ENCODE results near the gene EGFR.

Gene EGFR

DNA sequence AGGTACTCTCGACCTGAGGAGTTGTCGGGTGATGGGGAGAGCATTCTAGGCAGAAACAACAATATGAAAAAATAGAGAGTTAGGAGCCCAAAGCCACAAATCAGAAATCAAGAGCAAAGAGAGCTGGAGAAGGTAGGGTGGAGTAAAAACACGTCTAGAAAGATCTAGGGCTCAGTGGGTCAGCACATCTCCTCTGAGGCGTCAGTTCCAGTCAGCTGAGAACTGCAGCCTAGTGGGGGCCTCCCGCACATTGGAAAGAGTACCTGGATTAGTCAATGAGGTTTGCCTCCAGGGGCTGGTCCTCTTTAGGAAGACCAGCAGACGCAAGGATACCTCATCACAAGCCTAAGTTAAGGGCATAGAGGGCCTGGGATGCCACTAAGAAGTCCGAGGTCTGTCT, 233.1 kb downstream of the EGFR start:
- Histone ChIP-seq H3K4me1 (ENCODE audit: control insufficient read depth in 1 of 2, insufficient read depth in 2 of 2, low read length in 2 of 2) (peaks cover 0 to 5% of the 10 kb centered on the region in 2 donors), H3K36me3 (ENCODE audit: control insufficient read depth in 1 of 2, insufficient read depth in 2 of 2, low read length in 2 of 2) (no peaks in the 10 kb centered on the region), H3K27me3 (ENCODE audit: low read depth, low read length) (no peaks in the 10 kb centered on the region), H3K27ac (ENCODE audit: low read length) (no peak overlapping the region), H3K4me3 (ENCODE audit: low read depth in 1 of 2, low read length in 2 of 2) (no peak overlapping the region), H3K9me3 (ENCODE audit: control insufficient read depth in 1 of 2, low read length in 2 of 2) (no peaks in the 10 kb centered on the region)

DNA sequence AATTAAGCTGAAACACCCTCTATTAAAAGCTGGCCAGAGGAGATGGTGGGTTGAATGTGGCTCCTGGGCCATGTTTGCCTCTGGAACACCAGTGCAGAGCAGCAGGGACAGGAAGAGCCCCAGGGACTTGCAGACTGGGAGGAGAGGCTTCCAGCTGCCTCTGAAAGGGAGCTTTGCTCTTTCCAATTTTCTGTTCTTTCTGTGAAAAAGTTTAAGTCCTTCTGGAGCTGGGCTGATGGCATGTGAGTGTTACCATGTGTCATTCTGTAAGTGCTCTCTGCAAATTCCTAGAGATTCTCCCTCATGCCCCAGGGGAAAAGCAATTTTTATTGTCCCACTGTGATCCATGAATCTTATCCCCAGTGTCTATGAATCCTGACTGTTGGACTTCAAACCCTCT, 233.6 kb downstream of the EGFR start:
- no peak overlapping the region for H3K27ac ChIP-seq (ENCODE audit: low read length)
- peaks cover 0 to 5% of the 10 kb centered on the region in 2 donors for H3K4me1 ChIP-seq (ENCODE audit: control insufficient read depth in 1 of 2, insufficient read depth in 2 of 2, low read length in 2 of 2)
- H3K4me3 ChIP-seq (ENCODE audit: low read depth in 1 of 2, low read length in 2 of 2), result no peak overlapping the region
- no peaks in the 10 kb centered on the region for H3K9me3 ChIP-seq (ENCODE audit: control insufficient read depth in 1 of 2, low read length in 2 of 2)
- H3K36me3 ChIP-seq (ENCODE audit: control insufficient read depth in 1 of 2, insufficient read depth in 2 of 2, low read length in 2 of 2), result no peaks in the 10 kb centered on the region
- H3K27me3 ChIP-seq (ENCODE audit: low read depth, low read length), result no peaks in the 10 kb centered on the region

DNA sequence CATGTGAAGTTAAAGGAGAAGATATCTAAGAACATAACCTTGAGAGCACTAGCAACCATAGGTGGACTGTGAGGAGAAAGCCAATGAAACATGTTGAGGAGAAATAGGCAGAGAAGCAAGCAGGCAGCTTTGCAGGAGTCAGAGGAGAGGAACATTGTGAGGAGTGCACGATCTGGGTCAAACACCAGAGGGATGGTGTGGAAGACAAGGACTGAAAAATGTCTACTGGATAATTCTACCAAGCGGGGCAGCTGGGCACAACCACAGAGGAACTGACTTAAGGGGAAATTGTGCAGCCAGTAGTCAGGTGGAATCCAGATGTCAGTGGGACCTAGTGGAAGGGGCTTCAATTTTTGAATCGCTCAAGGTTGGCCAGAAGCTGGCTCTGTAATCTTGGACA, 234.4 kb downstream of the EGFR start:
- Histone ChIP-seq H3K4me3 (ENCODE audit: low read depth in 1 of 2, low read length in 2 of 2) (no peak overlapping the region), H3K27ac (ENCODE audit: low read length) (no peak overlapping the region), H3K4me1 (ENCODE audit: control insufficient read depth in 1 of 2, insufficient read depth in 2 of 2, low read length in 2 of 2) (peaks cover 0 to 5% of the 10 kb centered on the region in 2 donors), H3K36me3 (ENCODE audit: control insufficient read depth in 1 of 2, insufficient read depth in 2 of 2, low read length in 2 of 2) (no peaks in the 10 kb centered on the region), H3K27me3 (ENCODE audit: low read depth, low read length) (no peaks in the 10 kb centered on the region), H3K9me3 (ENCODE audit: control insufficient read depth in 1 of 2, low read length in 2 of 2) (no peaks in the 10 kb centered on the region)

DNA sequence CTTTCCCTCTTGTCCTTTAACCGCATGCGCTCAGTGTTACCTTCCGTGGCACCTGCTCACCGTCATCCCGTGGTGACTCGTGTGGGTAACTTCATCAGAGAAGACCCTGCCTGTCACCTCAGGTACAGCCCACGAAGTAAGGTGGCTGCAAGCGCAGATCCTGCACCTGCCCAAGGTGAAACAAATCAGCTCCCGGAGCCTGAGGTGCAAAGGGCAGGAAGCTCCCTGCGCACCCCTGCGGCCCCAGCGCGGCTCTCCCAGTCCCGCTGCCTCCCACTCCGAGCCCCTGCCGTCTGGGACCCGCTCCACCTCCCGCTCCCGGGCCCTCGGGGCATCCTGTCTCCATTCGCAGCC, 235.4 kb downstream of the EGFR start:
- H3K9me3 ChIP-seq (ENCODE audit: control insufficient read depth in 1 of 2, low read length in 2 of 2), result no peaks in the 10 kb centered on the region
- H3K27me3 ChIP-seq (ENCODE audit: low read depth, low read length), result no peaks in the 10 kb centered on the region
- H3K4me3 ChIP-seq (ENCODE audit: low read depth in 1 of 2, low read length in 2 of 2), result peak overlapping the region in 1 of 2 donors; percentile 74
- H3K36me3 ChIP-seq (ENCODE audit: control insufficient read depth in 1 of 2, insufficient read depth in 2 of 2, low read length in 2 of 2), result no peaks in the 10 kb centered on the region
- H3K4me1 ChIP-seq (ENCODE audit: control insufficient read depth in 1 of 2, insufficient read depth in 2 of 2, low read length in 2 of 2), result peaks cover 0 to 5% of the 10 kb centered on the region in 2 donors
- no peak overlapping the region for H3K27ac ChIP-seq (ENCODE audit: low read length)

DNA sequence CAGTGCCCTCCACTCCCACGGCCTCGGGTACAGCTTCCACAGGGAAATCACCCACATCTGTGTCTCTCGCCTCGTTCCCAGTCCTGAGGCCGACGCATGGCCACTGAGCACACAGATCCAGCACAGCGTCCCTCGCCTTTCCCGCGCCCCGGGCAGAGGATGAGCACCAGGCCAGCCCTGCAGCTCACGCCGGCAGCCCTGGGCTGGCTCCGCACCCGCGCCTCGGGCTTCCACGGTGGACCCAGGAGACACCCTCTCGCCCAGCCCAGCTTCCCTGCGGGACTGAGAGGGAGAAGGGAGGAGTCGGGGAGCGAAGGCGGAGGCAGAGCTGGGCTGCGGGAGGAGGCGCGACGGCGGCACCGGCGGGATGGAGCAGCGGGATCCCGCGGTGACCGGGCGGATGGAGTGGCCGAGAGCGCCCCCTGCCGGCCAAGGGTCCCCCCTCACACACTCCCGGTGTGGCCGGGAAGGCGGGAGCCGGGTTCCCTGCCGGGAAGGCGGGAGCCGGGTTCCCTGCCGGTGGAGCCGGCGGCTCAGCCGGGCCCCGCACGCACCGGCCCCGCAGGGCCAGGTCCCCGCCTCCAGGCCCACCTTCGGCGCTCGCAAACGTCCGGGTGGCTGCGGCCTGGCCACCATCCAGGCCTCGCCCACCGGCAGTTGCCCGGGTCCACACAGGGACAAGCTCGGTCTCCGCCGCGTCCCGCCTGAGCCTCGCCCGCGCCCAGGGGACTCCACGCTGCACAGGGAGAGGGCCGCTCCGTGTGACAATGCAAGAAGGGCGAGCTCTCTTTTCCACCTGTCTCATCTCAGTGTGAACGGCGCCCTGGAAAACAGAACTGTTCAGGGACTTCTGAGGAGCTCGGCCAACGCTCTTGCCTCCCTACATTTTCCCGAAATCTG, 236.0 kb downstream of the EGFR start:
- Histone ChIP-seq H3K9me3 (ENCODE audit: control insufficient read depth in 1 of 2, low read length in 2 of 2) (no peaks in the 10 kb centered on the region), H3K27me3 (ENCODE audit: low read depth, low read length) (no peaks in the 10 kb centered on the region), H3K36me3 (ENCODE audit: control insufficient read depth in 1 of 2, insufficient read depth in 2 of 2, low read length in 2 of 2) (no peaks in the 10 kb centered on the region), H3K4me1 (ENCODE audit: control insufficient read depth in 1 of 2, insufficient read depth in 2 of 2, low read length in 2 of 2) (peaks cover 0 to 5% of the 10 kb centered on the region in 2 donors), H3K4me3 (ENCODE audit: low read depth in 1 of 2, low read length in 2 of 2) (peak overlapping the region; percentile 52 to 74), H3K27ac (ENCODE audit: low read length) (no peak overlapping the region)

DNA sequence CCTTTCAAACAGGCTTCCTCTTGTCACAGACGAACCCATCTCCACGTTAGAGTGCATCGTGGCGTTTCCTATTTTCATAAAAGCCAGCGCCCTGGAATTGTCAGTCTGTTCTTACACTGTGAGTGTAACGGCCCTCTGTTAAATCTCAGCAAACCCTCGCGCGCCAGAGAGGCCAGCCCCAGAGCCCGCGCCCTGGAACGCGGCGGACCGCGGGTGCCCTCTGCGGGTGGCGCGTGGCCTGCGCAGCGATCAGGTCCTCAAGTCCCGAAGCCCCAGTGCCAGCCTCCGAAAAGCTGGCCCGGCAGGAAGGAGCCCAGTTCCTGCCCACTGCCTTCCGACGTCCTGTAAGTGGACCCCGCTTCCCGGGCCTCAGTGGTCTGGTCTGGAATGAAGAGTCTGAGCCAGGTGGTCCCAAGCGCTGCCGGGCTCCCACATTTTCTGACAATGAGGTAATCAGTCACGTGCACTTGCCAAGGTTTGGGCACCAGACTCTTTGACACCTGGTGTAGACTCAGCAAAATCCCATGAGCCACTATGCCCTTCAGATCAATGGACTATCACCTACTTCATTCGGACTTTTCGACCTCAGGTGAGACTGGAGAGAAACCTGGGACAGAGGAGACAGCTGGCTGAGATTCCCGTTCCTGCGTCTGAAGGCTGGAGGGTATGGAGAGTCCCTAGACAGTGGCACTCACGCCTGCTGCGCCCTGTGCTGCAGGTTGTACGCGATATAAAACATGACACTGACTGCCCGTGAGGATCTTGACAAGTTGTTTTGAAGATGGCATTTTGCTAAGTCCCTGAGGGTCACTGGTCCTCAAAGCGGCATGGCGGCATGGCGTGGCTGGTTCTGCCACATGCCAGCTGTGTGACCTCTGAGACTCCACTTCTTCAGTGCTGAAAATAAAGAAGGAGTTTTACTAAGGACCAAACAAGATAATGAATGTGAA, 237.0 kb downstream of the EGFR start:
- Histone ChIP-seq H3K4me3 (ENCODE audit: low read depth in 1 of 2, low read length in 2 of 2) (peak overlapping the region; percentile 52 to 74), H3K27me3 (ENCODE audit: low read depth, low read length) (no peaks in the 10 kb centered on the region), H3K36me3 (ENCODE audit: control insufficient read depth in 1 of 2, insufficient read depth in 2 of 2, low read length in 2 of 2) (no peaks in the 10 kb centered on the region), H3K4me1 (ENCODE audit: control insufficient read depth in 1 of 2, insufficient read depth in 2 of 2, low read length in 2 of 2) (peaks cover 0 to 5% of the 10 kb centered on the region in 2 donors), H3K9me3 (ENCODE audit: control insufficient read depth in 1 of 2, low read length in 2 of 2) (no peaks in the 10 kb centered on the region), H3K27ac (ENCODE audit: low read length) (no peak overlapping the region)

DNA sequence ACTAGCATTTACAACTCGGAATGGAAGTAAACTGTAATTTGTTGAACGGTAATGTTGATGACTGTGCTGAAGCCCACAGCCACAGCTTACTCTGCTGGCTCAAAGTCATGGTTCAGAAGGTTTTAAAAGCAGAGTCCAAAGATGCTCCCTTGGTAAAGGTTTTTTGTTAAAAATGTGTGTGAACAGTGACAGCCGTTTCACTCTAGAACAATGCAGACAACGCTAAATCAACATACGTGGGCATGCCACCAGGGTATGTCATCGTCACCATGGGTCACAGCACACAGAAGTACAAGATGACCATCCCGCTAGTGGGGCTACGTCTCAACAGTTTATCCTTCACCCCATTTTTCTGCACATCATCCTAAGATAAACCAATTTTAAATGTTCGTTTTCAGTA, 239.8 kb downstream of the EGFR start:
- Histone ChIP-seq H3K27me3 (ENCODE audit: low read depth, low read length) (no peaks in the 10 kb centered on the region), H3K36me3 (ENCODE audit: control insufficient read depth in 1 of 2, insufficient read depth in 2 of 2, low read length in 2 of 2) (no peaks in the 10 kb centered on the region), H3K4me3 (ENCODE audit: low read depth in 1 of 2, low read length in 2 of 2) (no peak overlapping the region), H3K9me3 (ENCODE audit: control insufficient read depth in 1 of 2, low read length in 2 of 2) (no peaks in the 10 kb centered on the region), H3K27ac (ENCODE audit: low read length) (no peak overlapping the region), H3K4me1 (ENCODE audit: control insufficient read depth in 1 of 2, insufficient read depth in 2 of 2, low read length in 2 of 2) (peaks cover 0 to 5% of the 10 kb centered on the region in 2 donors)

DNA sequence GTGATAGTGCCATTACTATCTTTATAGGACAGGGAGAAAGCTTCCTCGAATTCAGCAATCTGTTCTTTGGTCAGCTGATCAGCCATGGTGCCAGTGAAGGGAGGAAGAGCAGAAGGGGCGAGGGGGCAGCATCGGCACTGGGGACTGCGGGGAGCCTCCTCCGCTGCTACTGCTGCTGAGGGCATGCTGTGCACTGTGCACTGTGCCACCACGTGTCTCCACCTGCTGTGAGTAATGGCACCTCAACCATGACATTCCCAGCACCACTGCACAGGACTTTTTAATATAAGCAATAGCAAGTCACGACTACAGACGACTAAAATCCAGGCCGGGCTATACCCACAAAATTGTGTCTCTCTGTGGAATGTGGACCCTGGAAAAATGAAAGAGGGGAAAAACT, 241.4 kb downstream of the EGFR start:
- H3K4me3 ChIP-seq (ENCODE audit: low read depth in 1 of 2, low read length in 2 of 2), result no peak overlapping the region
- H3K36me3 ChIP-seq (ENCODE audit: control insufficient read depth in 1 of 2, insufficient read depth in 2 of 2, low read length in 2 of 2), result no peaks in the 10 kb centered on the region
- H3K9me3 ChIP-seq (ENCODE audit: control insufficient read depth in 1 of 2, low read length in 2 of 2), result no peaks in the 10 kb centered on the region
- H3K4me1 ChIP-seq (ENCODE audit: control insufficient read depth in 1 of 2, insufficient read depth in 2 of 2, low read length in 2 of 2), result peaks cover 0 to 5% of the 10 kb centered on the region in 2 donors
- no peak overlapping the region for H3K27ac ChIP-seq (ENCODE audit: low read length)
- H3K27me3 ChIP-seq (ENCODE audit: low read depth, low read length), result no peaks in the 10 kb centered on the region

DNA sequence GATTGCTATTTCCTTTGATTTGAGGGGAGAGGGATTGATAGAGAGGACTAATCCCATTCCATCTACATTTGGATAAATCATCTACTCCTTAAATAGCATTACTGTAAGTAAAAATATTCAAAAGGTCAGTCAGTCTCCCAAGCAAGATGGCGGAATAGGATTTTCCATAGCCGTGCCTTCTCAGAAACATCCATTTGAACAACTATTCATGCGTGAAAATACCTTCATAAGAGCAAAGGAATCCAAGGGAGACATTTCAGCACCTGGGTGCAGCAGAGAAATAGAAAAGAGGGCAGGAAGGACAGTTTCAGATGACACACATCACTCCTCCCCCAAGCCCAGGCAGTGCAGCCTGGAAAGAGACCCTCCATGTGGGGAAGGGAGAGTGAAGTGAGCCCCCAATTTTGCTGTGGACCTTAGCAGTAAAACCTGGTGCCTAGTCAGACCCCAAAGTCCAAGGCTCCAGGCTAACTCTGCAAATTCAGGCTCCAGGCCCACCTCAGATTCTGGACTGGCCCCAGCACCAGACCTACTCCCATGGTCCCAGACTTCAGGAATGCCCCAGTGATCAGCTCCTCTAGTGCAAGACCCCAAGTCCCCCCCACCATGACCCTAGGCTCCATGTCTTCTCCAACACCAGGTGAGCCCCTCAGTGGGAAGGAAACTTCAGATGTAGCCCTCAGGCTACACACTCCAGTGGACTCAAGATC, 242.0 kb downstream of the EGFR start:
- Histone ChIP-seq H3K4me3 (ENCODE audit: low read depth in 1 of 2, low read length in 2 of 2) (no peak overlapping the region), H3K27ac (ENCODE audit: low read length) (no peak overlapping the region), H3K27me3 (ENCODE audit: low read depth, low read length) (no peaks in the 10 kb centered on the region), H3K36me3 (ENCODE audit: control insufficient read depth in 1 of 2, insufficient read depth in 2 of 2, low read length in 2 of 2) (no peaks in the 10 kb centered on the region), H3K9me3 (ENCODE audit: control insufficient read depth in 1 of 2, low read length in 2 of 2) (no peaks in the 10 kb centered on the region), H3K4me1 (ENCODE audit: control insufficient read depth in 1 of 2, insufficient read depth in 2 of 2, low read length in 2 of 2) (peaks cover 0 to 1% of the 10 kb centered on the region in 2 donors)
